T1000 (cell line): ENCODE results near the gene GGNBP2.

Experiments used
- DNase-seq: peaks from one replicate; lab custom pipeline; 2025; ENCODE audit warnings: mixed read lengths; lab: John Stamatoyannopoulos, UW

GGNBP2 gene

GRCh38 chr17:36523113-36523512 lies 21.6 kb upstream of the GGNBP2 start:
- DNase-seq, result no peak

GRCh38 chr17:36524428-36524876 lies 20.3 kb upstream of the GGNBP2 start:
- no peak for DNase-seq

- DNase-seq, result no peak
Measured at GRCh38 chr17:36525113-36525512, 19.6 kb upstream of the GGNBP2 start.

GRCh38 chr17:36525888-36526287 lies 18.8 kb upstream of the GGNBP2 start:
- no peak for DNase-seq

- DNase-seq, result no peak
Measured at GRCh38 chr17:36527621-36528250, 17.0 kb upstream of the GGNBP2 start.

- no peak for DNase-seq
Measured at GRCh38 chr17:36529121-36529520, 15.6 kb upstream of the GGNBP2 start.

- DNase-seq, result no peak
Measured at GRCh38 chr17:36532435-36532975, 12.2 kb upstream of the GGNBP2 start.

- DNase-seq, result peak; percentile 48
Measured at GRCh38 chr17:36533935-36534839, 10.5 kb upstream of the GGNBP2 start.

- peak; percentile 80 for DNase-seq
Measured at GRCh38 chr17:36534840-36535668, 9.7 kb upstream of the GGNBP2 start, which contains the start of the genes MYO19 and PIGW. Gene MYO19 (minus strand): TSS chr17:36534868. CDS start chr17:36532538, 2,330 bp downstream. Gene PIGW (plus strand): TSS chr17:36534987. CDS start chr17:36537102, 2,115 bp downstream.

- no peak for DNase-seq
Measured at GRCh38 chr17:36535669-36536081, 9.0 kb upstream of the GGNBP2 start.

GRCh38 chr17:36540696-36541095 lies 4.0 kb upstream of the GGNBP2 start:
- DNase-seq, result no peak

- DNase-seq, result no peak
Measured at GRCh38 chr17:36542755-36543154, 2.0 kb upstream of the GGNBP2 start.

GRCh38 chr17:36544044-36544306 lies 744 bp upstream of the GGNBP2 start:
- DNase-seq, result no peak

- DNase-seq, result no peak
Measured at GRCh38 chr17:36545077-36545464, 352 bp downstream of the GGNBP2 start.

GRCh38 chr17:36545465-36546417 lies 1.0 kb downstream of the GGNBP2 start:
- peak; percentile 95 for DNase-seq

- no peak for DNase-seq
Measured at GRCh38 chr17:36546418-36547093, 1.8 kb downstream of the GGNBP2 start.

- DNase-seq, result no peak
Measured at GRCh38 chr17:36547776-36548175, 3.1 kb downstream of the GGNBP2 start.

GRCh38 chr17:36550491-36551417 lies 6.0 kb downstream of the GGNBP2 start:
- DNase-seq, result no peak

GRCh38 chr17:36553459-36553858 lies 8.7 kb downstream of the GGNBP2 start:
- DNase-seq, result no peak
